ENCODE results near the gene PLAC8L1. TPM values are rescaled to one million over a fixed set of nuclear protein-coding genes. Genes with fewer than 3 reads are reported as not detected.

PLAC8L1 gene
- total and polyA plus RNA-seq, 2 donors from 2014 or later: not detected

- FAIRE-seq (no peak), DNase-seq (no peak)
- Histone ChIP-seq H3K4me1 (ENCODE audit: control insufficient read depth in 2 of 3, insufficient read depth in 2 of 3, low read depth in 1 of 3, low read length in 3 of 3) (no peaks in the 10 kb centered on the region), H3K27ac (ENCODE audit: low read depth in 2 of 2, low read length in 2 of 2) (no peak overlapping the region), H3K27me3 (ENCODE audit: control insufficient read depth, insufficient read depth, low read length) (no peaks in the 10 kb centered on the region), H3K4me3 (ENCODE audit: low read length in 3 of 3) (no peak overlapping the region), H3K36me3 (ENCODE audit: control insufficient read depth in 2 of 3, insufficient read depth in 3 of 3, low read length in 3 of 3) (no peaks in the 10 kb centered on the region), H3K9ac (ENCODE audit: low read length in 3 of 3) (no peak overlapping the region), H3K9me3 (ENCODE audit: control insufficient read depth in 2 of 3, insufficient read depth in 1 of 3, low read length in 3 of 3) (no peaks in the 10 kb centered on the region)
- intact Hi-C loops (cut with DNase I): no loop called here
- TF ChIP-seq, protein P1, sequence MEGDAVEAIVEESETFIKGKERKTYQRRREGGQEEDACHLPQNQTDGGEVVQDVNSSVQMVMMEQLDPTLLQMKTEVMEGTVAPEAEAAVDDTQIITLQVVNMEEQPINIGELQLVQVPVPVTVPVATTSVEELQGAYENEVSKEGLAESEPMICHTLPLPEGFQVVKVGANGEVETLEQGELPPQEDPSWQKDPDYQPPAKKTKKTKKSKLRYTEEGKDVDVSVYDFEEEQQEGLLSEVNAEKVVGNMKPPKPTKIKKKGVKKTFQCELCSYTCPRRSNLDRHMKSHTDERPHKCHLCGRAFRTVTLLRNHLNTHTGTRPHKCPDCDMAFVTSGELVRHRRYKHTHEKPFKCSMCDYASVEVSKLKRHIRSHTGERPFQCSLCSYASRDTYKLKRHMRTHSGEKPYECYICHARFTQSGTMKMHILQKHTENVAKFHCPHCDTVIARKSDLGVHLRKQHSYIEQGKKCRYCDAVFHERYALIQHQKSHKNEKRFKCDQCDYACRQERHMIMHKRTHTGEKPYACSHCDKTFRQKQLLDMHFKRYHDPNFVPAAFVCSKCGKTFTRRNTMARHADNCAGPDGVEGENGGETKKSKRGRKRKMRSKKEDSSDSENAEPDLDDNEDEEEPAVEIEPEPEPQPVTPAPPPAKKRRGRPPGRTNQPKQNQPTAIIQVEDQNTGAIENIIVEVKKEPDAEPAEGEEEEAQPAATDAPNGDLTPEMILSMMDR (IDR thresholded peaks at IDR 0.05; ENCODE audit: borderline replicate concordance, extremely low read depth, insufficient read depth): no peak
Observed at GRCh38 chr5:146070746-146071145, 34.6 kb downstream of the PLAC8L1 start.

DNA sequence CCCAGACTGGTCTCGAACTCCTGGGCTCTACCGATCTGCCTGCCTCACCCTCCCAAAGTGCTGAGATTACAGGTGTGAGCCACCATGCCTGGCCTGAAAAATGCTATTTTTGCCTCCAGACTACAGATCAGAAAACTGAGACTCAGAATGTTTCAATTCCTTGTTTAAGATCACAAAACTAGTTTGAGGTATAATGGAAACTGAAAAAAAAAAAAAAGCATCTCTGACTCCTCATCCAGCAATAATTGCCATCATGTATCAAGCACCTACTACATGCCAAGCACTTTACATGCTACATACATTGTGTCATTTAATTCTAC, 35.6 kb downstream of the PLAC8L1 start:
- FAIRE-seq (no peak), DNase-seq (no peak)
- Histone ChIP-seq H3K9me3 (ENCODE audit: control insufficient read depth in 2 of 3, insufficient read depth in 1 of 3, low read length in 3 of 3) (no peaks in the 10 kb centered on the region), H3K4me1 (ENCODE audit: control insufficient read depth in 2 of 3, insufficient read depth in 2 of 3, low read depth in 1 of 3, low read length in 3 of 3) (no peaks in the 10 kb centered on the region), H3K27me3 (ENCODE audit: control insufficient read depth, insufficient read depth, low read length) (no peaks in the 10 kb centered on the region), H3K9ac (ENCODE audit: low read length in 3 of 3) (no peak overlapping the region), H3K4me3 (ENCODE audit: low read length in 3 of 3) (no peak overlapping the region), H3K27ac (ENCODE audit: low read depth in 2 of 2, low read length in 2 of 2) (no peak overlapping the region), H3K36me3 (ENCODE audit: control insufficient read depth in 2 of 3, insufficient read depth in 3 of 3, low read length in 3 of 3) (no peaks in the 10 kb centered on the region)
- intact Hi-C loops (cut with DNase I): no loop called here
- TF ChIP-seq, protein P1 (IDR thresholded peaks at IDR 0.05; ENCODE audit: borderline replicate concordance, extremely low read depth, insufficient read depth): no peak

GRCh38 chr5:146068977-146069779, 36.2 kb downstream of the PLAC8L1 start:
- Histone ChIP-seq H3K36me3 (ENCODE audit: control insufficient read depth in 2 of 3, insufficient read depth in 3 of 3, low read length in 3 of 3) (no peaks in the 10 kb centered on the region), H3K9me3 (ENCODE audit: control insufficient read depth in 2 of 3, insufficient read depth in 1 of 3, low read length in 3 of 3) (no peaks in the 10 kb centered on the region), H3K4me1 (ENCODE audit: control insufficient read depth in 2 of 3, insufficient read depth in 2 of 3, low read depth in 1 of 3, low read length in 3 of 3) (no peaks in the 10 kb centered on the region), H3K27ac (ENCODE audit: low read depth in 2 of 2, low read length in 2 of 2) (no peak overlapping the region), H3K4me3 (ENCODE audit: low read length in 3 of 3) (no peak overlapping the region), H3K9ac (ENCODE audit: low read length in 3 of 3) (no peak overlapping the region), H3K27me3 (ENCODE audit: control insufficient read depth, insufficient read depth, low read length) (no peaks in the 10 kb centered on the region)
- no peak for DNase-seq
- TF ChIP-seq, protein P1 (IDR thresholded peaks at IDR 0.05; ENCODE audit: borderline replicate concordance, extremely low read depth, insufficient read depth): no peak
- intact Hi-C loops (cut with DNase I): no loop called here
- FAIRE-seq: no peak

- intact Hi-C loops (cut with DNase I): no loop called here
- TF ChIP-seq, protein P1 (IDR thresholded peaks at IDR 0.05; ENCODE audit: borderline replicate concordance, extremely low read depth, insufficient read depth): no peak
- no peaks in the 10 kb centered on the region for H3K4me1 ChIP-seq (ENCODE audit: control insufficient read depth in 2 of 3, insufficient read depth in 2 of 3, low read depth in 1 of 3, low read length in 3 of 3)
Observed at GRCh38 chr5:146068206-146068605, 37.2 kb downstream of the PLAC8L1 start.

More at GRCh38 chr5:146068206-146068605, 37.2 kb downstream of the PLAC8L1 start:
- Histone ChIP-seq H3K27me3 (ENCODE audit: control insufficient read depth, insufficient read depth, low read length) (no peaks in the 10 kb centered on the region), H3K4me3 (ENCODE audit: low read length in 3 of 3) (no peak overlapping the region), H3K36me3 (ENCODE audit: control insufficient read depth in 2 of 3, insufficient read depth in 3 of 3, low read length in 3 of 3) (no peaks in the 10 kb centered on the region), H3K9me3 (ENCODE audit: control insufficient read depth in 2 of 3, insufficient read depth in 1 of 3, low read length in 3 of 3) (no peaks in the 10 kb centered on the region), H3K27ac (ENCODE audit: low read depth in 2 of 2, low read length in 2 of 2) (no peak overlapping the region), H3K9ac (ENCODE audit: low read length in 3 of 3) (no peak overlapping the region)
- no peak for FAIRE-seq
- DNase-seq: no peak
